22Rv1 (cell line): ENCODE results near the gene SWI5.

Experiments
- CTCF ChIP-seq: fragments of 450-650 bp; IDR thresholded peaks from 2 replicates; pipeline ENCODE4 v1.5.1; 2017; ENCODE audit warnings: mild to moderate bottlenecking
- ZFX ChIP-seq: fragments of 450-650 bp; IDR thresholded peaks from 2 replicates; pipeline ENCODE4 v1.6.1; 2017; ENCODE audit warnings: antibody characterized with exemption, borderline replicate concordance

GRCh38 chr9:128244837-128245231, 31.2 kb upstream of the SWI5 start:
- TF ChIP-seq CTCF (no peak), ZFX (no peak)
